ENCODE results near the gene DNAJB5.

- TF ChIP-seq ZNF384 (IDR thresholded peaks at IDR 0.05) = no peak
- TF ChIP-seq SUZ12 (IDR thresholded peaks at IDR 0.05) = no peak
- TF ChIP-seq ELF4 (IDR thresholded peaks at IDR 0.05) = no peak
- TF ChIP-seq HDGF (IDR thresholded peaks at IDR 0.05; ENCODE audit: borderline replicate concordance) = no peak
- TF ChIP-seq CTBP1 (IDR thresholded peaks at IDR 0.05; ENCODE audit: borderline replicate concordance) = no peak
- no peak for TF ChIP-seq ARNT (IDR thresholded peaks at IDR 0.05)
- TF ChIP-seq FOXA1 (IDR thresholded peaks at IDR 0.05) = no peak
- no peak for TF ChIP-seq FOXM1 (IDR thresholded peaks at IDR 0.05; ENCODE audit: borderline replicate concordance)
- TF ChIP-seq SP1 (IDR thresholded peaks at IDR 0.05) = no peak
- no peak for TF ChIP-seq BHLHE40 (IDR thresholded peaks at IDR 0.05; ENCODE audit: borderline replicate concordance)
- no peak for TF ChIP-seq LEF1 (IDR thresholded peaks at IDR 0.05; ENCODE audit: borderline replicate concordance)
- no peak for TF ChIP-seq FOXK2 (IDR thresholded peaks at IDR 0.05)
- no peak for TF ChIP-seq TARDBP (IDR thresholded peaks at IDR 0.05)
Observed at GRCh38 chr9:34997379-34997781, 7.8 kb downstream of the DNAJB5 start.

Measured in HEK293T (cell line).